GM23338 (cell line): ENCODE measurements around the gene STIM2.

Source experiments
- CREB1 ChIP-seq: fragments of 250-450 bp; sonication (Bioruptor Pico); IDR thresholded peaks from 2 replicates; pipeline ENCODE4 v1.5.0; 2020; ENCODE audit warnings: low read depth, mild to moderate bottlenecking, moderate library complexity
- EZH2 ChIP-seq: fragments of 200-600 bp; sonication (generic); IDR thresholded peaks from one replicate; pipeline ENCODE4 v1.8.0; 2017; ENCODE audit warnings: antibody characterized with exemption, mild to moderate bottlenecking, low read depth; ENCODE audit not compliant: unreplicated experiment
- EZH2phosphoT487 ChIP-seq: fragments of 200-600 bp; sonication (generic); IDR thresholded peaks from one replicate; pipeline ENCODE4 v1.8.1; 2018; ENCODE audit warnings: antibody characterized with exemption; ENCODE audit not compliant: unreplicated experiment
- JUNB ChIP-seq: IDR thresholded peaks from one replicate; pipeline ENCODE4 v1.6.1; 2016; ENCODE audit warnings: antibody characterized with exemption; ENCODE audit not compliant: unreplicated experiment
- POLR2AphosphoS5 ChIP-seq: IDR thresholded peaks from 2 replicates; pipeline ENCODE4 v1.6.1; 2016; ENCODE audit warnings: antibody characterized with exemption, low read depth
- REST ChIP-seq: IDR thresholded peaks from one replicate; pipeline ENCODE4 v1.6.1; 2018; ENCODE audit warnings: antibody characterized with exemption; ENCODE audit not compliant: unreplicated experiment
- STAT1 ChIP-seq: IDR thresholded peaks from one replicate; pipeline ENCODE4 v1.6.1; 2016; ENCODE audit warnings: antibody characterized with exemption; ENCODE audit not compliant: unreplicated experiment
- TF ChIP-seq, protein P1 (sequence below), 2 experiments: fragments of 200-600 bp in 1 of 2; sonication (generic) in 1 of 2; conservative IDR thresholded peaks; 2 replicates each; pipeline versions ENCODE4 v1.5.1 to v1.6.1; 2016 to 2017; ENCODE audit warnings: antibody characterized with exemption in 2 of 2, low read depth in 2 of 2, mild to moderate bottlenecking in 2 of 2, moderate library complexity in 1 of 2
- TF ChIP-seq, protein P2 (sequence below): IDR thresholded peaks from 2 replicates; pipeline ENCODE4 v1.6.1; 2016; ENCODE audit warnings: antibody characterized with exemption

DNA sequence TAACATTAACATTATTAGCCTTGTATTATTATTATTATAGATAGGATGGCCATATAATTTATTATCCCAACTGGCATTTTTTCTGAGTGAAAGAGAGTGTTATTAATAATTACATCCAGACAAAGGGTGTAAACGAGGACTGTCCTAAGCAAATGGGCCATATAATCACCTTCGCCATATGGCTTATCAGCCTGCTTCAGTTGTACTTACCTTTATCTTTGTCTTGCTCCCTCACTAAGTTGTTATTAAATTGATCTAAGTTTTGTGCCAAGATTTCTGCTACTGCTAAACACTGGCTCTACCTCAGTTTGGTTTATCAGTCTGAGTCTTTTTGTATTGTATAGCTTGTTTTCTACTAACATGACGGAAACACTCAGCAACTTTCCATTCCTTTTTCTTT is 76.9 kb downstream of the STIM2 start:
- TF ChIP-seq, protein P1, sequence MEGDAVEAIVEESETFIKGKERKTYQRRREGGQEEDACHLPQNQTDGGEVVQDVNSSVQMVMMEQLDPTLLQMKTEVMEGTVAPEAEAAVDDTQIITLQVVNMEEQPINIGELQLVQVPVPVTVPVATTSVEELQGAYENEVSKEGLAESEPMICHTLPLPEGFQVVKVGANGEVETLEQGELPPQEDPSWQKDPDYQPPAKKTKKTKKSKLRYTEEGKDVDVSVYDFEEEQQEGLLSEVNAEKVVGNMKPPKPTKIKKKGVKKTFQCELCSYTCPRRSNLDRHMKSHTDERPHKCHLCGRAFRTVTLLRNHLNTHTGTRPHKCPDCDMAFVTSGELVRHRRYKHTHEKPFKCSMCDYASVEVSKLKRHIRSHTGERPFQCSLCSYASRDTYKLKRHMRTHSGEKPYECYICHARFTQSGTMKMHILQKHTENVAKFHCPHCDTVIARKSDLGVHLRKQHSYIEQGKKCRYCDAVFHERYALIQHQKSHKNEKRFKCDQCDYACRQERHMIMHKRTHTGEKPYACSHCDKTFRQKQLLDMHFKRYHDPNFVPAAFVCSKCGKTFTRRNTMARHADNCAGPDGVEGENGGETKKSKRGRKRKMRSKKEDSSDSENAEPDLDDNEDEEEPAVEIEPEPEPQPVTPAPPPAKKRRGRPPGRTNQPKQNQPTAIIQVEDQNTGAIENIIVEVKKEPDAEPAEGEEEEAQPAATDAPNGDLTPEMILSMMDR (conservative IDR thresholded peaks at IDR 0.05; ENCODE audit: low read depth in 2 of 2) = no peak
- TF ChIP-seq REST (no peak), EZH2 (no peak), STAT1 (no peak), EZH2phosphoT487 (no peak), CREB1 (CRISPR knock-in tag) (no peak), POLR2AphosphoS5 (no peak), JUNB (no peak)
- TF ChIP-seq, protein P2, sequence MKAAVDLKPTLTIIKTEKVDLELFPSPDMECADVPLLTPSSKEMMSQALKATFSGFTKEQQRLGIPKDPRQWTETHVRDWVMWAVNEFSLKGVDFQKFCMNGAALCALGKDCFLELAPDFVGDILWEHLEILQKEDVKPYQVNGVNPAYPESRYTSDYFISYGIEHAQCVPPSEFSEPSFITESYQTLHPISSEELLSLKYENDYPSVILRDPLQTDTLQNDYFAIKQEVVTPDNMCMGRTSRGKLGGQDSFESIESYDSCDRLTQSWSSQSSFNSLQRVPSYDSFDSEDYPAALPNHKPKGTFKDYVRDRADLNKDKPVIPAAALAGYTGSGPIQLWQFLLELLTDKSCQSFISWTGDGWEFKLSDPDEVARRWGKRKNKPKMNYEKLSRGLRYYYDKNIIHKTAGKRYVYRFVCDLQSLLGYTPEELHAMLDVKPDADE = no peak
